ENCODE measurements around the gene MAGI2.

DNA sequence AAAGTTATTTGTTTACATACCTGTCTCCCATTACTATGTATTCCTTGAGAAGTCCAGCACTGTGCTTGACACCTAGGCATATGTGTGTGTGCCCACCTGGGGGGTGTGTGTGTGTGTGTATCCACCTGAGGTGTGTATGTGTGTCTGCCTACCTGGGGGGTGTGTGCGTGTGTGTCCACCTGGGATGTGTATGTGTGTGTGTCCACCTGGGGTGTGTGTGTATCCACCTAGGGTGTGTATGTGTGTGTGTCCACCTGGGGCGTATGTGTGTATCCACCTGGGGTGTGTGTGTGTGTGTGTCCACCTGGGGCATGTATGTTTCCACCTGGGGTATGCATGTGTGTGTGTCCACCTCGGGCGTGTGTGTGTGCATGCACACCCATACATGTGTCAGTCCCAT is 1051.4 kb downstream of the MAGI2 start:
- TF ChIP-seq, protein P1, sequence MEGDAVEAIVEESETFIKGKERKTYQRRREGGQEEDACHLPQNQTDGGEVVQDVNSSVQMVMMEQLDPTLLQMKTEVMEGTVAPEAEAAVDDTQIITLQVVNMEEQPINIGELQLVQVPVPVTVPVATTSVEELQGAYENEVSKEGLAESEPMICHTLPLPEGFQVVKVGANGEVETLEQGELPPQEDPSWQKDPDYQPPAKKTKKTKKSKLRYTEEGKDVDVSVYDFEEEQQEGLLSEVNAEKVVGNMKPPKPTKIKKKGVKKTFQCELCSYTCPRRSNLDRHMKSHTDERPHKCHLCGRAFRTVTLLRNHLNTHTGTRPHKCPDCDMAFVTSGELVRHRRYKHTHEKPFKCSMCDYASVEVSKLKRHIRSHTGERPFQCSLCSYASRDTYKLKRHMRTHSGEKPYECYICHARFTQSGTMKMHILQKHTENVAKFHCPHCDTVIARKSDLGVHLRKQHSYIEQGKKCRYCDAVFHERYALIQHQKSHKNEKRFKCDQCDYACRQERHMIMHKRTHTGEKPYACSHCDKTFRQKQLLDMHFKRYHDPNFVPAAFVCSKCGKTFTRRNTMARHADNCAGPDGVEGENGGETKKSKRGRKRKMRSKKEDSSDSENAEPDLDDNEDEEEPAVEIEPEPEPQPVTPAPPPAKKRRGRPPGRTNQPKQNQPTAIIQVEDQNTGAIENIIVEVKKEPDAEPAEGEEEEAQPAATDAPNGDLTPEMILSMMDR (conservative IDR thresholded peaks at IDR 0.05; ENCODE audit: low read length): no peak
- TF ChIP-seq EZH2phosphoT487 (IDR thresholded peaks at IDR 0.05; ENCODE audit: borderline replicate concordance, low read depth, low read length): no peak
